PFSK-1 (cell line): Measurements from ENCODE around the gene YPEL1.

Experiments
- FOXP2 ChIP-seq: optimal IDR thresholded peaks from 2 replicates; pipeline ENCODE3; 2011; ENCODE audit warnings: borderline replicate concordance, control low read depth, inconsistent platforms; ENCODE audit not compliant: insufficient read depth; ENCODE audit errors: extremely low read length, extremely low read depth
- POLR2AphosphoS5 ChIP-seq: IDR thresholded peaks from 2 replicates; pipeline ENCODE4 v1.6.1; 2012; ENCODE audit warnings: low read depth, mild to moderate bottlenecking, control low read depth, low read length, moderate library complexity
- SIN3A ChIP-seq: IDR thresholded peaks from 2 replicates; pipeline ENCODE4 v1.6.1; 2012; ENCODE audit warnings: mild to moderate bottlenecking, low read length, moderate library complexity, borderline replicate concordance; ENCODE audit not compliant: insufficient read depth
- TAF1 ChIP-seq: IDR thresholded peaks from 2 replicates; pipeline ENCODE4 v1.6.1; 2012; ENCODE audit warnings: low read length, control low read depth, borderline replicate concordance; ENCODE audit not compliant: insufficient read depth
- TF ChIP-seq, protein P1 (sequence below), 2 experiments: IDR thresholded peaks; 2 replicates each; pipeline versions ENCODE4 v1.6.1 to v1.8.0; 2011 to 2012; ENCODE audit warnings: low read depth in 2 of 2, low read length in 2 of 2, control low read depth in 1 of 2, inconsistent platforms in 1 of 2, mild to moderate bottlenecking in 1 of 2, moderate library complexity in 1 of 2; ENCODE audit not compliant: insufficient read depth in 1 of 2

The YPEL1 gene

GRCh38 chr22:21696115-21696514 is 39.5 kb downstream of the YPEL1 start:
- no peak for TF ChIP-seq FOXP2
- TF ChIP-seq, protein P1, sequence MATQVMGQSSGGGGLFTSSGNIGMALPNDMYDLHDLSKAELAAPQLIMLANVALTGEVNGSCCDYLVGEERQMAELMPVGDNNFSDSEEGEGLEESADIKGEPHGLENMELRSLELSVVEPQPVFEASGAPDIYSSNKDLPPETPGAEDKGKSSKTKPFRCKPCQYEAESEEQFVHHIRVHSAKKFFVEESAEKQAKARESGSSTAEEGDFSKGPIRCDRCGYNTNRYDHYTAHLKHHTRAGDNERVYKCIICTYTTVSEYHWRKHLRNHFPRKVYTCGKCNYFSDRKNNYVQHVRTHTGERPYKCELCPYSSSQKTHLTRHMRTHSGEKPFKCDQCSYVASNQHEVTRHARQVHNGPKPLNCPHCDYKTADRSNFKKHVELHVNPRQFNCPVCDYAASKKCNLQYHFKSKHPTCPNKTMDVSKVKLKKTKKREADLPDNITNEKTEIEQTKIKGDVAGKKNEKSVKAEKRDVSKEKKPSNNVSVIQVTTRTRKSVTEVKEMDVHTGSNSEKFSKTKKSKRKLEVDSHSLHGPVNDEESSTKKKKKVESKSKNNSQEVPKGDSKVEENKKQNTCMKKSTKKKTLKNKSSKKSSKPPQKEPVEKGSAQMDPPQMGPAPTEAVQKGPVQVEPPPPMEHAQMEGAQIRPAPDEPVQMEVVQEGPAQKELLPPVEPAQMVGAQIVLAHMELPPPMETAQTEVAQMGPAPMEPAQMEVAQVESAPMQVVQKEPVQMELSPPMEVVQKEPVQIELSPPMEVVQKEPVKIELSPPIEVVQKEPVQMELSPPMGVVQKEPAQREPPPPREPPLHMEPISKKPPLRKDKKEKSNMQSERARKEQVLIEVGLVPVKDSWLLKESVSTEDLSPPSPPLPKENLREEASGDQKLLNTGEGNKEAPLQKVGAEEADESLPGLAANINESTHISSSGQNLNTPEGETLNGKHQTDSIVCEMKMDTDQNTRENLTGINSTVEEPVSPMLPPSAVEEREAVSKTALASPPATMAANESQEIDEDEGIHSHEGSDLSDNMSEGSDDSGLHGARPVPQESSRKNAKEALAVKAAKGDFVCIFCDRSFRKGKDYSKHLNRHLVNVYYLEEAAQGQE (IDR thresholded peaks at IDR 0.05; ENCODE audit: insufficient read depth in 1 of 2, low read depth in 2 of 2, low read length in 2 of 2) = no peak
- TF ChIP-seq SIN3A = no peak
- no peak for TF ChIP-seq TAF1
- TF ChIP-seq POLR2AphosphoS5 = no peak

- TF ChIP-seq TAF1 (no peak), SIN3A (no peak), POLR2AphosphoS5 (no peak)
- TF ChIP-seq, protein P1 (IDR thresholded peaks at IDR 0.05; ENCODE audit: insufficient read depth in 1 of 2, low read depth in 2 of 2, low read length in 2 of 2) = no peak
Measured at GRCh38 chr22:21695430-21696085, 40.0 kb downstream of the YPEL1 start.

DNA sequence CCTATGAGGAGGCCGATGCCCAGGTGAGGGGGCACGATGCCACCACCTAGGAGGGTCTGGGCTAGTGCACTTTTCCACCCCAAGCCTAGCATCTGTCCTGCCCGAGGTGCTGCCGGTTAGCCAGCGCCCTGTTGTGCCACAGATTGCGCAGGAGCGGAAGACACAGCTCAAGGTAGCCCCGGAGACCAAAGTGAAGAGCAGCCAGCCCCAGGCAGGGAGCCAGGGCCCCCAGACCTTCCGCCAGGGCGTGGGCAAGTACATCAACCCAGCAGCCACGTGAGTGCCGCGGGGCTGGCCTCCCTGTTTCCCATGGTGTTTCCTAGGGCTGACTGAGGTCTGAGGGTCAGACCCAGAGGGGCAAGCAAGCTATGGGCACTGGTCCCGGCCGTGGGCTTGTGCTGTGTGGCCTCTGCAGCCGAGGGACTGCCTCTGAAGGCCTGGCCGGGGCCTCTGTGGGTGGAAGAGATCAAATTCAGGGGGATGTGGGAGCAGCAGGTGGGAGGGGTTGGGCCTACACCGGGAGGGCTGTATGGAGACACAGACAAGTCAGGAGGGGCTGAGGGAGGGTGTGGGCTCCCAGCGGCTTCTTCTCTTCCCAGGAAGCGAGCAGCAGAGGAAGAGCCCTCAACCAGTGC is 40.7 kb downstream of the YPEL1 start:
- TF ChIP-seq POLR2AphosphoS5 = no peak
- TF ChIP-seq SIN3A = no peak
- no peak for TF ChIP-seq FOXP2
- TF ChIP-seq, protein P1 (IDR thresholded peaks at IDR 0.05; ENCODE audit: insufficient read depth in 1 of 2, low read depth in 2 of 2, low read length in 2 of 2) = no peak
- no peak for TF ChIP-seq TAF1

GRCh38 chr22:21694394-21694793 is 41.2 kb downstream of the YPEL1 start:
- TF ChIP-seq FOXP2 = no peak
- TF ChIP-seq, protein P1 (IDR thresholded peaks at IDR 0.05; ENCODE audit: insufficient read depth in 1 of 2, low read depth in 2 of 2, low read length in 2 of 2) = no peak
- TF ChIP-seq POLR2AphosphoS5 = no peak
- no peak for TF ChIP-seq SIN3A
- TF ChIP-seq TAF1 = no peak

GRCh38 chr22:21693999-21694341 is 41.6 kb downstream of the YPEL1 start:
- TF ChIP-seq SIN3A = no peak
- TF ChIP-seq POLR2AphosphoS5 = no peak
- no peak for TF ChIP-seq FOXP2
- TF ChIP-seq, protein P1 (IDR thresholded peaks at IDR 0.05; ENCODE audit: insufficient read depth in 1 of 2, low read depth in 2 of 2, low read length in 2 of 2) = no peak
- no peak for TF ChIP-seq TAF1
